Activated naive CD4-positive, alpha-beta T cell treated with anti-CD3 and anti-CD28 coated beads, Interleukin-2, amount 50 U/mL, for 24 hours (primary cell): ENCODE data around the gene GMEB2.
"Not testable (repeated sequence)": the region's sequence is repeated elsewhere in the genome, so short reads cannot be mapped to it uniquely, and the experiment has no call there.

Source experiments
- H3K27ac Mint-ChIP-seq: one replicate; pipeline ENCODE4 v1.8.0; 2021; ENCODE audit warnings: mild to moderate bottlenecking, mixed read lengths
- H3K27me3 Mint-ChIP-seq: one replicate; pipeline ENCODE4 v1.8.0; 2021; ENCODE audit warnings: mixed read lengths
- H3K36me3 Mint-ChIP-seq: one replicate; pipeline ENCODE4 v1.8.0; 2021; ENCODE audit warnings: mixed read lengths
- H3K4me1 Mint-ChIP-seq: one replicate; pipeline ENCODE4 v1.8.0; 2021; ENCODE audit warnings: mixed read lengths
- H3K4me3 Mint-ChIP-seq: one replicate; pipeline ENCODE4 v1.8.0; 2021; ENCODE audit warnings: mild to moderate bottlenecking, mixed read lengths
- H3K9me3 Mint-ChIP-seq: one replicate; pipeline ENCODE4 v1.8.0; 2021; ENCODE audit warnings: mixed read lengths

The GMEB2 gene

GRCh38 chr20:63660622-63661021, 33.7 kb upstream of the GMEB2 start:
- Mint-ChIP-seq H3K27me3 (no peaks in the 10 kb centered on the region), H3K9me3 (no peaks in the 10 kb centered on the region), H3K4me3 (peak overlapping the region; percentile 49), H3K36me3 (peaks cover 4% of the 10 kb centered on the region), H3K27ac (no peak overlapping the region), H3K4me1 (peaks cover 20% of the 10 kb centered on the region)

GRCh38 chr20:63660174-63660573, 33.3 kb upstream of the GMEB2 start:
- Mint-ChIP-seq H3K4me3 (peak overlapping the region; percentile 49), H3K4me1 (peaks cover 20% of the 10 kb centered on the region)
- not testable (repeated sequence) for H3K27me3 Mint-ChIP-seq, H3K27ac Mint-ChIP-seq, H3K9me3 Mint-ChIP-seq, H3K36me3 Mint-ChIP-seq

DNA sequence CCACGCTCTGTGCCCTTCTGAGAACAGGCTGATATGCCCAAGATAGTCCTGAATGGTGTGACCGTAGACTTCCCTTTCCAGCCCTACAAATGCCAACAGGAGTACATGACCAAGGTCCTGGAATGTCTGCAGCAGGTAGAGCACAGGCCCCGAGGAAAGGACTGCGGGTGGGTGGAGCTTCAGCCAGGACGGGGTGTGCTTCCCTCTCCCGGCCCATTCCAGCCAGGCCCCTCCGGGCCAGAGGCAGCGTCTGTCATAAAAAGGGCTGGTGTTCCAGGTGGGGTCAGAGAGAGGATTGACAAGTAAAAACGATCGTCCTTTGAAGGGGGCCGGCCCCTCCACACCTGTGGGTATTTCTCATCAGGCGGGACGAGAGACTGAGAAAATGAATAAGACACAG, 32.5 kb upstream of the GMEB2 start:
- H3K36me3 Mint-ChIP-seq, result peaks cover 4% of the 10 kb centered on the region
- no peak overlapping the region for H3K27ac Mint-ChIP-seq
- H3K9me3 Mint-ChIP-seq, result no peaks in the 10 kb centered on the region
- peak overlapping the region; percentile 98 for H3K4me3 Mint-ChIP-seq
- no peaks in the 10 kb centered on the region for H3K27me3 Mint-ChIP-seq
- H3K4me1 Mint-ChIP-seq, result peaks cover 26% of the 10 kb centered on the region

- H3K27me3 Mint-ChIP-seq, result no peaks in the 10 kb centered on the region
- H3K4me1 Mint-ChIP-seq, result peaks cover 32% of the 10 kb centered on the region
- no peaks in the 10 kb centered on the region for H3K9me3 Mint-ChIP-seq
- peaks cover 4% of the 10 kb centered on the region for H3K36me3 Mint-ChIP-seq
- H3K4me3 Mint-ChIP-seq, result peak overlapping the region; percentile 98
- H3K27ac Mint-ChIP-seq, result peak overlapping the region; percentile 98
Observed at GRCh38 chr20:63658749-63659187, 31.9 kb upstream of the GMEB2 start.

DNA sequence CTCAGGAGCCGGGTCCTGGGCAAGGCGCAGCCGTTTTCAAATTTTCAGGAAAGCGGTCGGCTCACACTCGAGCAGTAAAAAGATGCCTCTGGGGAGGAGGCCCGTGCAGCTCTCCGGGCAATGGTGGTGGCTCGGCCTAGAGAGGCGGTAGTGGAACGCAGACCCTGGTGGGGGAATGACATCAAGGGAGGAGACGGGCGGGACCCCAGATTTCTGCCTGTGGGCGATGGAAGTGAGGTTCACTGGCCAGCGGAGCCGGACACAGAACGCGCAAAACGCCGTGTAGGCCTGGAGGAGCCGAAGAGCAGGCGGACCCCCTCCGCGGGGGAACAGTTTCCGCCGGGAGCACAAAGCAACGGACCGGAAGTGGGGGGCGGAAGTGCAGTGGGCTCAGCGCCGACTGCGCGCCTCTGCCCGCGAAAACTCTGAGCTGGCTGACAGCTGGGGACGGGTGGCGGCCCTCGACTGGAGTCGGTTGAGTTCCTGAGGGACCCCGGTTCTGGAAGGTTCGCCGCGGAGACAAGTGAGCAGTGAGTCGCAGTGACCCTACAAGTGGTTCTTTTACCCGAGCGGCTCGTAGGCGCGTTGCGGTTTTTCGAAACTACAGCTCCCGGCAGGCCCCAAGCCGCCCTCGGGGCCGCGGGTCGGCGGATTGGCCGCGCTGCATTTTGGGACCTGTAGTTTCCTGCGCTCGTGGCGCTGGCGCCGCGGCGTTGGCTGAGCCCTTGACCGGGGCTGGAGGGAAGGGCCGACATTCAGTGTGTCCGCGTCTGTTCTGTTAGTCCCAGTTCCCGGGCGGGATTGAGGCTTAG, 31.2 kb upstream of the GMEB2 start, which contains the start of gene RTEL1:
TSS of gene RTEL1 (plus strand) at position 376 of the 812 bp plus-strand sequence. CDS start 1,091 bp downstream, outside the sequence.
- peak within 1 kb of the TSS; percentile 98 for H3K4me3 Mint-ChIP-seq

GRCh38 chr20:63657260-63657936, 30.5 kb upstream of the GMEB2 start:
- peaks cover 33% of the 10 kb centered on the region for H3K4me1 Mint-ChIP-seq

More for the DNA sequence above, 31.2 kb upstream of the GMEB2 start, which contains the start of gene RTEL1:
- Mint-ChIP-seq H3K4me1 (peaks cover 33% of the 10 kb centered on the region), H3K27ac (peak within 1 kb of the TSS; percentile 98), H3K36me3 (peaks cover 4% of the 10 kb centered on the region), H3K27me3 (no peaks in the 10 kb centered on the region), H3K9me3 (no peaks in the 10 kb centered on the region)

GRCh38 chr20:63656451-63656850, 29.6 kb upstream of the GMEB2 start:
- Mint-ChIP-seq H3K9me3 (no peaks in the 10 kb centered on the region), H3K4me1 (peaks cover 37% of the 10 kb centered on the region), H3K4me3 (peak overlapping the region; percentile 11), H3K27ac (no peak overlapping the region), H3K27me3 (no peaks in the 10 kb centered on the region), H3K36me3 (peaks cover 1% of the 10 kb centered on the region)

More at GRCh38 chr20:63657260-63657936, 30.5 kb upstream of the GMEB2 start:
- Mint-ChIP-seq H3K9me3 (no peaks in the 10 kb centered on the region), H3K36me3 (peaks cover 4% of the 10 kb centered on the region), H3K27me3 (no peaks in the 10 kb centered on the region), H3K4me3 (peak overlapping the region; percentile 98), H3K27ac (peak overlapping the region; percentile 98)

DNA sequence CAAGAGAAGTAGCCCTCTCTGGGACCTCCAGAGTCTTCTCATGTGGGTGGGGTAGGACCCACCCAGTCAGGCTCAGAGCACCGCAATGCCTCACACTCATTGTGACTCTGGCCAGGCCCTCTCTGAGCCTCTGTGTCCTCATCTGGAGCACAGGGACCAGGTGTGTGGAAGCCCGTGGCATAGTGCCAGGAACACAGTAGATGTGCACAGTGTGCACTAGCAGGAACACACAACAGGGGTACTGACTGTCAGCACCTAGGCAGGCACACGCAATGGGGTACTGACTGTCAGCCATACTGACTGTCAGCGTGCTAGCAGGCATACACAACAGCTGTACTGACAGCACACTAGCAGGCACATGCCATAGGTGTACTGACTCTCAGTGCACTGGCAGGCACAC, 28.3 kb upstream of the GMEB2 start:
- H3K4me1 Mint-ChIP-seq, result peaks cover 43% of the 10 kb centered on the region
- no peak overlapping the region for H3K27ac Mint-ChIP-seq

GRCh38 chr20:63653974-63654668, 27.2 kb upstream of the GMEB2 start:
- Mint-ChIP-seq H3K9me3 (no peaks in the 10 kb centered on the region), H3K27me3 (no peaks in the 10 kb centered on the region), H3K27ac (peak overlapping the region; percentile 46), H3K36me3 (peaks cover 1% of the 10 kb centered on the region), H3K4me3 (peak overlapping the region; percentile 73), H3K4me1 (peaks cover 34% of the 10 kb centered on the region)

More for the DNA sequence above, 28.3 kb upstream of the GMEB2 start:
- Mint-ChIP-seq H3K27me3 (no peaks in the 10 kb centered on the region), H3K9me3 (no peaks in the 10 kb centered on the region), H3K36me3 (peaks cover 1% of the 10 kb centered on the region), H3K4me3 (no peak overlapping the region)

DNA sequence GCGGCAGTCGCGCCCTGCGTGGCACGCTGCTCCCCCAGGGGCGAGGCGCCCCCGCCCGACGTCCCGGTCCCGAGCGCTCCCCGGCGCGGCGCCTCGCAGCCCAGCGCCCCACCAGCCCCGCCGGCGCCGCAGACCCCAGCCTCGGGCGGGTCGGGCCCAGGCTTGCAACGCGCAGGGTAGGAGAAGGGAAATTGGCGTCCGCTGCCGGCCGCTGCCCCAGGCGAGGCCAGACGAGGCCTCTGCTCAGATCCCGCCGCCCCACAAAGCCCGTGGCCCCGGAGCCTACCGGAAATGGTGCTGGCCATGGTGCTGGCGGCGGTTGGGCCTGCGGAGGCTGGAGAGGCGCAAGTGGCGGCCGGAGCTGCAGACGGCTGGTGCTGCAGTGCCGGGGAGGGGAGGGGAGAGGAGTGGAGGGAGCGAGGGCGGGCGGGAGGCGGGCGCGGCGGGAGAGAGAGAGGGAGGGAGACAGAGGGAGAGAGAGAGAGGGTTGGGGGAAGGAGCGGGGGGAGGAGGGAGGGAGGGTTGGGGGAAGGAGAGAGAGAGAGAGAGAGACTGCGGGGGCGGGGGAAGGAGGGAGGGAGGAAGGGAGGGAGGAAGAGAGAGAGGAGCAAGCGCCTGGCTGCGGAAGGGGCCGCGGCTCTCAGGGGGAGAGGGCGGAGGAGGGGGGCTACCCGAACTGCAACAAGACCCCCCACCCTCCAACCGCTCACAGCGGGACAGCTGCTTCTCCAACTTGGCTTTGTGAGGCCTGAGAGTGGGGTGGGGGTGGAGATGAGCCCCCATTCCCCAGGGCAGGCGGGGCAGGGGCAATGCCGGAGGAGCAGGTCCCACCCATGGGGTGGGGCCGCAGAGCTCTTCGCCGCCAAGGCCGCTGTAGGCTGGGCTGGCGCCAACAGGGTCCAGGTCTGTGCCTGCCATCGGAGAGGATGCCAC, 26.4 kb upstream of the GMEB2 start, which contains the start of gene STMN3:
TSS of gene STMN3 (minus strand) at position 384 of the 933 bp plus-strand sequence. CDS start at position 305, 79 bp downstream.
- peak within 1 kb of the TSS; percentile 73 for H3K4me3 Mint-ChIP-seq
- H3K4me1 Mint-ChIP-seq, result peaks cover 31% of the 10 kb centered on the region
- H3K27ac Mint-ChIP-seq, result peak within 1 kb of the TSS; percentile 46
- H3K36me3 Mint-ChIP-seq, result peaks cover 1% of the 10 kb centered on the region
- no peaks in the 10 kb centered on the region for H3K9me3 Mint-ChIP-seq
- H3K27me3 Mint-ChIP-seq, result no peaks in the 10 kb centered on the region

- no peak overlapping the region for H3K27ac Mint-ChIP-seq
Observed at GRCh38 chr20:63652192-63652980, 25.5 kb upstream of the GMEB2 start.

DNA sequence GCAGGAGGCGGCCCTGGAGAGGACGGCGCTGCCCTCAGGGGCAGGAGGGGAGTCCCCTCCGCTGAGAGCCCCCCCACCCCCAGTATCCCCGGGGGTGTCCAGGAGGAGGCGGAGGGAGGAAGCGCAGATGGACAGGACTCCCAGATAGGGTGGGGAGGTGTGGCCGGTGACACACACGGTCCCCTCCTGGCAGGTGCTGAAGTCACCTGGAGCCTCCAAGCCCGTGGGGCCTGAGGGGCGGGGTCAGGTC, 25.0 kb upstream of the GMEB2 start:
- H3K36me3 Mint-ChIP-seq, result no peaks in the 10 kb centered on the region
- peak overlapping the region; percentile 86 for H3K4me3 Mint-ChIP-seq
- peak overlapping the region; percentile 91 for H3K27ac Mint-ChIP-seq
- no peaks in the 10 kb centered on the region for H3K27me3 Mint-ChIP-seq
- no peaks in the 10 kb centered on the region for H3K9me3 Mint-ChIP-seq
- H3K4me1 Mint-ChIP-seq, result peaks cover 27% of the 10 kb centered on the region

More at GRCh38 chr20:63652192-63652980, 25.5 kb upstream of the GMEB2 start:
- Mint-ChIP-seq H3K9me3 (no peaks in the 10 kb centered on the region), H3K4me3 (peak overlapping the region; percentile 57), H3K4me1 (peaks cover 27% of the 10 kb centered on the region), H3K27me3 (no peaks in the 10 kb centered on the region), H3K36me3 (no peaks in the 10 kb centered on the region)

DNA sequence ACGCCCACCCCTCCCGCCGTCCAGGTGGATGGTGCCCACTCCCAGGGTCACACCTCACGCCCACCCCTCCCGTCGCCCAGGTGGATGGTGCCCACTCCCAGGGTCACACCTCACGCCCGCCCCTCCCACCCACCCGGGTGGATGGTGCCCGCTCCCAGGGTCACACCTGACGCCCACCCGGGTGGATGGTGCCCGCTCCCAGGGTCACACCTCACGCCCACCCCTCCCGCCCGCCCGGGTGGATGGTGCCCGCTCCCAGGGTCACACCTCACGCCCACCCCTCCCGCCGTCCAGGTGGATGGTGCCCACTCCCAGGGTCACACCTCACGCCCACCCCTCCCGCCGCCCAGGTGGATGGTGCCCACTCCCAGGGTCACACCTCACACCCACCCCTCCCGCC, 23.6 kb upstream of the GMEB2 start:
- not testable (repeated sequence) for H3K27ac Mint-ChIP-seq, H3K9me3 Mint-ChIP-seq, H3K27me3 Mint-ChIP-seq, H3K4me3 Mint-ChIP-seq, H3K36me3 Mint-ChIP-seq
- H3K4me1 Mint-ChIP-seq, result peaks cover 27% of the 10 kb centered on the region

GRCh38 chr20:63648895-63649589, 22.1 kb upstream of the GMEB2 start:
- no peaks in the 10 kb centered on the region for H3K27me3 Mint-ChIP-seq

More at GRCh38 chr20:63648895-63649589, 22.1 kb upstream of the GMEB2 start:
- no peaks in the 10 kb centered on the region for H3K36me3 Mint-ChIP-seq
- H3K4me3 Mint-ChIP-seq, result no peak overlapping the region
- H3K9me3 Mint-ChIP-seq, result no peaks in the 10 kb centered on the region
- H3K27ac Mint-ChIP-seq, result no peak overlapping the region
- peaks cover 17% of the 10 kb centered on the region for H3K4me1 Mint-ChIP-seq
